Common myeloid progenitor, CD34-positive (primary cell): ENCODE measurements around the gene UCK1.

ENCODE experiments used
- CTCF ChIA-PET: fragments of 350-600 bp; sonication (Branson Sonifier 250); formaldehyde crosslinking; loops from one replicate; lab custom pipeline; 2021; ENCODE audit warnings: antibody characterized with exemption; lab: Charles Lee
- POLR2A ChIA-PET: fragments of 350-600 bp; sonication (Branson Sonifier 250); formaldehyde crosslinking; loops from one replicate; lab custom pipeline; 2021; ENCODE audit warnings: antibody characterized with exemption; lab: Charles Lee
- DNase-seq, 3 donors: peaks; one replicate each; pipeline versions ENCODE4 v3.0.0 to v3.0.0-alpha.2; 2013
- H3K27ac ChIP-seq, 2 experiments: 1 replicate in 1 of 2; 2 replicates in 1 of 2; pipeline ENCODE4 v1.7.0; 2013; ENCODE audit warnings: inconsistent platforms in 2 of 2, low read length in 2 of 2, mild to moderate bottlenecking in 2 of 2, low read depth in 1 of 2, moderate library complexity in 1 of 2; ENCODE audit not compliant: severe bottlenecking in 2 of 2, insufficient read depth in 1 of 2, poor library complexity in 1 of 2
- H3K27me3 ChIP-seq, 5 experiments: replicated peaks in 2 of 5; 1 replicate in 3 of 5; 2 replicates in 2 of 5; pipeline versions ENCODE4 v1.6.1 to v1.7.0; 2013; ENCODE audit warnings: low read length in 4 of 5, mild to moderate bottlenecking in 2 of 5, moderate library complexity in 2 of 5, inconsistent platforms in 1 of 5; ENCODE audit not compliant: insufficient read depth in 5 of 5, control insufficient read depth in 4 of 5
- H3K36me3 ChIP-seq, 4 experiments: 1 replicate in 2 of 4; 2 replicates in 2 of 4; pipeline versions ENCODE4 v1.6.1 to v1.7.0; 2013; ENCODE audit warnings: low read length in 3 of 4, control low read depth in 1 of 4, mild to moderate bottlenecking in 1 of 4; ENCODE audit not compliant: control insufficient read depth in 4 of 4, insufficient read depth in 4 of 4
- H3K4me1 ChIP-seq, 4 experiments: 1 replicate in 3 of 4; 2 replicates in 1 of 4; pipeline versions ENCODE4 v1.6.1 to v1.7.1; 2013; ENCODE audit warnings: low read length in 3 of 4, mild to moderate bottlenecking in 3 of 4, control low read depth in 1 of 4, inconsistent platforms in 1 of 4, moderate library complexity in 1 of 4; ENCODE audit not compliant: control insufficient read depth in 4 of 4, insufficient read depth in 4 of 4; ENCODE audit errors: control extremely low read depth in 1 of 4
- H3K4me3 ChIP-seq, 7 experiments: 1 replicate in 4 of 7; 2 replicates in 3 of 7; pipeline versions ENCODE4 v1.5.1 to v1.7.0; 2013; ENCODE audit warnings: mild to moderate bottlenecking in 7 of 7, low read length in 6 of 7, moderate library complexity in 6 of 7, inconsistent platforms in 2 of 7, low read depth in 2 of 7, control low read depth in 1 of 7; ENCODE audit not compliant: insufficient read depth in 4 of 7, control insufficient read depth in 1 of 7; ENCODE audit errors: extremely low read depth in 1 of 7
- H3K9me3 ChIP-seq, 5 experiments: 1 replicate in 4 of 5; 2 replicates in 1 of 5; pipeline versions ENCODE4 v1.6.1 to v1.7.1; 2013; ENCODE audit warnings: low read length in 4 of 5, mild to moderate bottlenecking in 2 of 5, inconsistent platforms in 1 of 5, low read depth in 1 of 5, moderate library complexity in 1 of 5; ENCODE audit not compliant: control insufficient read depth in 4 of 5, insufficient read depth in 2 of 5; ENCODE audit errors: control extremely low read depth in 1 of 5
- WGBS: methylation state at CpG from one replicate; pipeline ENCODE4 v1.1.5; 2013; ENCODE audit not compliant: insufficient coverage; 5-methylcytosine and 5-hydroxymethylcytosine counted together

UCK1 gene

DNA sequence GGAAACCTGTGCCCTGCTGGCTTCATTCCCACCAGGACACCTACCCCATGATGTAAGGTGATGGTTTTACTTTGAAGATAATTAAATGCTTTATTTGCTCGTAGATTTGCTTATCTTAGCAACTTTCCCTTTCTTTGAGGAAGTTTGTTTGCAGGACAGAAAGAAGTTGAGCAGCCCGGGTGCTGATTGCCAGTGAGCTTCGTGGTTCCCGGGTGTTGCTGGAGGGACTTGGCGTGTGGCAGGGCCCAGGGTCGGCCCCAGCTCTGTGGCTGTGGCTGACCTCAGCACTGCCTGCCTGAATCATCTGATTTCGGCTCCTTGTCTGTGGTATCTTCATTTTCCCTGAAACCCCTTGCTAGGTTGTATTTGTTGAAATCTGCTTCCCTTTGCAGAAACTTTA, 19.6 kb downstream of the UCK1 start:
- WGBS: 94% methylated on average over 6 of the region's 7 CpGs

GRCh38 chr9:131505012-131505411, 26.1 kb downstream of the UCK1 start:
- WGBS: 96% methylated on average over 5 of the region's 8 CpGs
- Histone ChIP-seq H3K36me3 (peaks cover 2 to 19% (median 13%) of the 10 kb centered on the region in 4 experiments), H3K9me3 (no peaks in the 10 kb centered on the region), H3K27ac (no peak overlapping the region), H3K27me3 (no peaks in the 10 kb centered on the region), H3K4me1 (peaks cover 0 to 31% (median 20%) of the 10 kb centered on the region in 4 experiments), H3K4me3 (no peak overlapping the region)
- ChIA-PET CTCF (interaction anchor here (0.9 kb wide), 1 partner anchor 15 kb away, joined by 3 read pairs; no protein-coding TSS in a partner anchor), POLR2A (no interaction called here)
- peak in 1 of 3 donors; percentile 12 for DNase-seq

More for the DNA sequence above, 19.6 kb downstream of the UCK1 start:
- Histone ChIP-seq H3K27ac (no peak overlapping the region), H3K4me3 (no peak overlapping the region), H3K36me3 (peaks cover 9 to 69% (median 56%) of the 10 kb centered on the region in 4 experiments), H3K4me1 (no peaks in the 10 kb centered on the region), H3K27me3 (no peaks in the 10 kb centered on the region), H3K9me3 (peaks cover 0 to 4% (median 0%) of the 10 kb centered on the region in 5 experiments)
- no peak for DNase-seq
- ChIA-PET CTCF (interaction anchor here (1.7 kb wide), 1 partner anchor 12 kb away, joined by 4 read pairs; no protein-coding TSS in a partner anchor), POLR2A (no interaction called here)

- POLR2A ChIA-PET: interaction anchor here (0.6 kb wide), 1 partner anchor 295 kb away, joined by 3 read pairs; no protein-coding TSS in a partner anchor
- Histone ChIP-seq H3K4me1 (peaks cover 0 to 31% (median 20%) of the 10 kb centered on the region in 4 experiments), H3K9me3 (no peaks in the 10 kb centered on the region), H3K36me3 (peaks cover 5 to 24% (median 19%) of the 10 kb centered on the region in 4 experiments), H3K4me3 (peak overlapping the region; percentile 60 to 91 (median 81)), H3K27ac (no peak overlapping the region), H3K27me3 (no peaks in the 10 kb centered on the region)
- WGBS: 32% methylated on average over 28 of the region's 32 CpGs
- CTCF ChIA-PET: interaction anchor here (1.1 kb wide), 1 partner anchor 25 kb away, joined by 4 read pairs; no protein-coding TSS in a partner anchor
- DNase-seq: peak; percentile 47 to 79 (median 77)
These were observed 27.2 kb downstream of the UCK1 start for GRCh38 chr9:131503626-131504465.

DNA sequence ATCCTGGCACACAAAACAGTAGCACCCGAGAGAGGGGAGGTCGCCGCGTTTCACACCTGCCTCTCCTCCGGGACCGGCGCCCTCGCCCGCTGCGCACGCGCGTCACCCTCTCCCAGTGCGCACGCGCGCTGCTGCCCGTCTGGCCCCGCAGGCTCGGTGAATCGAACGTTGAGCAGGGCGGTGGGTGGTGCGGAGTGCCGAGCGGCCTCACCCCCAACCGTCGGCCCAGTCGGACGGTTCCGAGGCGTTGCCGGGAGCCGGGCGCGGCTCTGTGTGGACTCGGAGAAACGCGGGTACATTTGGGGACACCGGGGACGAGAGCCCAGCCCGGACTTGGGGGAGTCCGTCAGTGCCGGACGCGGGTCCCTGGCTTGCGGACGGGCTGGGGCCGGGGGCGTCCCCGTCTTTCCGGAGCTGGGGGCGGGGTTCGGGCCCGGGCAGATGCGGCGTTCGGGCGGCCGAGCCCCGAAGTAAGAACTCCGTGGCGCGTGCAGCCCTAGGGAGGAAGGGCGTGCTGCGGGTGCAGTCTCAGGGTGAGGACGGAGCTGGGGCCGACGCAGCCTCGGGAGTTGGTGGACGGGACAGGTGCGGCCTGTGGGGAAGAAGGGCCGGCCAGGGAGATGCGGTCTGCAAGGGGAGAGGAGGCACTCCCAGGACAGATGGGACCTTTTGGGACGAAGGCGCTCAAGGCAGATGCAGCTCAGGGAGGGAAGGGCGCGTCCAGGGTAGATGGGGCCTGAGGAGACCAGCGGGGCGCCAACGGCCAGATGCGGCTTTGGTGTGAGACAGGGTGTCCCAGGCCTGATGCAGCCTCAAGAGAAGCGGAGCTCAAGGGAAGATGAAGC, 28.1 kb downstream of the UCK1 start, which contains the start of gene POMT1:
TSS of gene POMT1 (plus strand) at position 138 of the 845 bp plus-strand sequence. CDS start 1,301 bp downstream, outside the sequence.
- Histone ChIP-seq H3K27ac (peak within 1 kb of the TSS in 1 of 2 experiments; percentile 66), H3K9me3 (no peaks in the 10 kb centered on the region), H3K36me3 (peaks cover 8 to 32% (median 25%) of the 10 kb centered on the region in 4 experiments), H3K4me3 (peak within 1 kb of the TSS; percentile 60 to 91 (median 81)), H3K4me1 (peaks cover 0 to 31% (median 20%) of the 10 kb centered on the region in 4 experiments), H3K27me3 (no peaks in the 10 kb centered on the region)
- WGBS: 0% methylated on average over 67 of the region's 83 CpGs
- DNase-seq: peak; percentile 84 to 87 (median 87)
- ChIA-PET CTCF (interaction anchor here (1.1 kb wide), 1 partner anchor 26 kb away, joined by 4 read pairs; no protein-coding TSS in a partner anchor), POLR2A (interaction anchor here (0.5 to 0.6 kb wide), 2 partner anchors 266 to 294 kb away, joined by 3 read pairs; no protein-coding TSS in a partner anchor)

DNA sequence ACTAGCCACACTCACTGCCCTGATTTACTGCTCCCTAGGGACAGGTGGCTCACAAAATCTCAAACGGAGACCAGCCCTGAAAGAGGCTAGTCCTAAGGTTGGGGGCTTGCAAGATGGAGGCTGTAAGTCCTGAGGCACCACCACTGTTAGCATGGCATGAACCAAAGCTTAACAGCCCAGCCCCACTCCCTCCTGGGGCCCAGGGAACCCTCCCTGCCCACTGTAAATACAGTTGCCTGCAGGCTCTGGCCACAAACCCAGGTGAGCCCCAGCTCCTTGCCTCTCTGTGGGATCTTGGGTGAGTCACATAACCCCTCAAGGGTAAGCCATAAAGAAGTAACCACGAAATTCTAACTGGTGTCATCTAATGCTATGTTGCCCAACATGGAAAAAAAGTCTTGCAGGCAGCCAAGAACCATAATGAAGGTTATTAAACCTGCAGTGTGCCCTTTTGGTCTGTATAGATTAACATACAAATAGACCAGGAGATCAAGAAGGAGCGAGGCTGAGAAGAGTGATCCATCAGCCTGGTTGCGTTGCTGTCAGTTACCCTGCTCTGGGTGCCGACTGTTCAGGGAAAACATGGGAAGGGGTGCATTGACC, 30.0 kb downstream of the UCK1 start:
- Histone ChIP-seq H3K27me3 (no peaks in the 10 kb centered on the region), H3K27ac (no peak overlapping the region), H3K36me3 (peaks cover 7 to 43% (median 35%) of the 10 kb centered on the region in 4 experiments), H3K4me1 (peaks cover 0 to 31% (median 20%) of the 10 kb centered on the region in 4 experiments), H3K4me3 (no peak overlapping the region), H3K9me3 (no peaks in the 10 kb centered on the region)
- 83% methylated on average over 5 of the region's 5 CpGs for WGBS
- peak; percentile 34 to 73 (median 66) for DNase-seq
- ChIA-PET POLR2A (interaction anchor here (0.6 kb wide), 1 partner anchor 236 kb away, joined by 3 read pairs; no protein-coding TSS in a partner anchor), CTCF (interaction anchor here (0.7 kb wide), 1 partner anchor 244 kb away, joined by 4 read pairs; no protein-coding TSS in a partner anchor)

DNA sequence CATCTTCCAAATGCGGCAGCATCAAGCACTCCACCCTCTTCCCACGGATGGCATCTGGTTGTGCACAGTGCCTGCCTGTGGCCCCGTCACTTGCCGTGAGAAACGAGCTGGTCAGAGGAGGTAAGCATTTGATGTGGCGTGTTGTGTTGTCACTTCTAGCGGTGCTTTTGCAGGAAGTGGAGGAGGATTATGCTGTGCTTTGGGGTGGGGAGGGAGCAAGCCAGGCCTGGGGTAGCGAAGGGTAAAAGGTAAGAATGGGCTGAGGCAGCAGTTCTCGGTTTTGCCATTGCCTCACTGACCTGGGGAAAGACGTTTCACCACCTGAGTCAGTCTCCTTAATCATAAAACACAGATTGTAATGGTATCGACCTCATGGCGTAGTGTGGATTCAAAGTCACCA, 30.7 kb downstream of the UCK1 start:
- CTCF ChIA-PET: interaction anchor here (0.7 to 0.9 kb wide), 2 partner anchors 11 to 245 kb away, joined by 3 to 4 read pairs; no protein-coding TSS in a partner anchor
- no peak for DNase-seq
- peaks cover 9 to 50% (median 42%) of the 10 kb centered on the region in 4 experiments for H3K36me3 ChIP-seq

More for the DNA sequence above, 30.7 kb downstream of the UCK1 start:
- no peaks in the 10 kb centered on the region for H3K9me3 ChIP-seq
- no peak overlapping the region for H3K27ac ChIP-seq
- no peak overlapping the region for H3K4me3 ChIP-seq
- WGBS: 84% methylated on average over 10 of the region's 12 CpGs
- peaks cover 0 to 31% (median 20%) of the 10 kb centered on the region in 4 experiments for H3K4me1 ChIP-seq
- POLR2A ChIA-PET: no interaction called here
- H3K27me3 ChIP-seq: no peaks in the 10 kb centered on the region
